Measurements from ENCODE around the gene NINJ2. TPM values are rescaled to one million over a fixed set of nuclear protein-coding genes. Genes with fewer than 3 reads are reported as not detected.

Gene NINJ2
- total RNA-seq, 1 experiment from 2014 or later, result 0.24 TPM

DNA sequence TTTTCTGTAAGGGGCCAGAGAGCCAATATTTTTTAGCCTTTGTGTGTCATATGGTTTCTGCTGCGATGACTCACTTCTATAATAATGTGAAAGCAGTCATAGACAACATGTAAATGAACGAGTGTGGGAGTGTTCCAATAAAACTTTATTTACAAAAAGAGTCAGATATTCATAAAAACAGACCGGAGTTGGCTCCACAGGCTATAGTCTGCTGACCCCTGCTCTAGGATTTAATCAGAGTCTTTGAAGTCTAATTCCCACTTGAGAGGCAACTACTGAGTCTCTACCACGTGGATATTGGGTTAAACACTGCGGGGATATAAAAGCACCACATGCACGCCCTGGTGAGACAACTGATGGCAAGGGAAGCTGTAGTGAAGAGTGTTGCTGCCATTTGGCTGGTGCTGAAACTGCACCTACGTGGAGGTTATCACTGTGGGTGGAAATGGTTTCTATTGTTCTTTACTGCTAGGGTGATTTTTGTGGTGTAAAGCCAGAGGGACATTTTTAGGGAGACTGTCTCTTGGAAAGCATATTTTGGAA is 3.6 kb upstream of the NINJ2 start:
- 0 out of 2 replicates have a peak, but pooled peaks cover under 1% of the 10 kb centered on the region for H3K27me3 Mint-ChIP-seq (ENCODE audit: low read depth)

More for the DNA sequence above, 3.6 kb upstream of the NINJ2 start:
- H3T11ph ChIP-seq (ENCODE audit: low read length), result no peak overlapping the region
- Mint-ChIP-seq H3K4me3 (no peak overlapping the region), H3K27ac (peak overlapping the region in 2 of 3 experiments; percentile 48 to 85; a peak in 3 of 7 replicates), H3K9me3 (no peaks in the 10 kb centered on the region), H3K4me1 (peaks cover 18 to 33% of the 10 kb centered on the region in 2 experiments), H3K36me3 (ENCODE audit: insufficient read depth in 1 of 3, low read depth in 3 of 3) (no peaks in the 10 kb centered on the region)
- H2BK5ac ChIP-seq (ENCODE audit: insufficient read length, low read length), result no peak overlapping the region
- H2AK5ac ChIP-seq (ENCODE audit: insufficient read length, low read length), result no peak overlapping the region
- TF ChIP-seq, protein P1, sequence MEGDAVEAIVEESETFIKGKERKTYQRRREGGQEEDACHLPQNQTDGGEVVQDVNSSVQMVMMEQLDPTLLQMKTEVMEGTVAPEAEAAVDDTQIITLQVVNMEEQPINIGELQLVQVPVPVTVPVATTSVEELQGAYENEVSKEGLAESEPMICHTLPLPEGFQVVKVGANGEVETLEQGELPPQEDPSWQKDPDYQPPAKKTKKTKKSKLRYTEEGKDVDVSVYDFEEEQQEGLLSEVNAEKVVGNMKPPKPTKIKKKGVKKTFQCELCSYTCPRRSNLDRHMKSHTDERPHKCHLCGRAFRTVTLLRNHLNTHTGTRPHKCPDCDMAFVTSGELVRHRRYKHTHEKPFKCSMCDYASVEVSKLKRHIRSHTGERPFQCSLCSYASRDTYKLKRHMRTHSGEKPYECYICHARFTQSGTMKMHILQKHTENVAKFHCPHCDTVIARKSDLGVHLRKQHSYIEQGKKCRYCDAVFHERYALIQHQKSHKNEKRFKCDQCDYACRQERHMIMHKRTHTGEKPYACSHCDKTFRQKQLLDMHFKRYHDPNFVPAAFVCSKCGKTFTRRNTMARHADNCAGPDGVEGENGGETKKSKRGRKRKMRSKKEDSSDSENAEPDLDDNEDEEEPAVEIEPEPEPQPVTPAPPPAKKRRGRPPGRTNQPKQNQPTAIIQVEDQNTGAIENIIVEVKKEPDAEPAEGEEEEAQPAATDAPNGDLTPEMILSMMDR (conservative IDR thresholded peaks at IDR 0.05), result no peak
- no peaks in the 10 kb centered on the region for H3K9me3 ChIP-seq (ENCODE audit: control insufficient read depth, low read depth, low read length)
- no peak overlapping the region for H2BK20ac ChIP-seq (ENCODE audit: low read depth, low read length, poor library complexity, severe bottlenecking)
- H2BK12ac ChIP-seq (ENCODE audit: insufficient read length, low read depth, low read length), result no peak overlapping the region
- H3K27me3 ChIP-seq (ENCODE audit: insufficient read depth, low read length), result no peaks in the 10 kb centered on the region
- H3K79me1 ChIP-seq (ENCODE audit: insufficient read depth, low read depth, low read length, poor library complexity, severe bottlenecking), result no peaks in the 10 kb centered on the region
- H3K27ac ChIP-seq (ENCODE audit: insufficient read length, low read depth, low read length), result no peak overlapping the region
- no peak overlapping the region for H3K14ac ChIP-seq (ENCODE audit: insufficient read depth, low read length)
- H3K9ac ChIP-seq (ENCODE audit: extremely low read depth, insufficient read length, low read length), result no peak overlapping the region
- H4K8ac ChIP-seq (replicated peaks; ENCODE audit: insufficient read length, low read depth, low read length), result no peak overlapping the region
- no peaks in the 10 kb centered on the region for H3K79me2 ChIP-seq (ENCODE audit: insufficient read depth, low read length)
- no peak overlapping the region for H2BK120ac ChIP-seq (ENCODE audit: low read depth, low read length, poor library complexity, severe bottlenecking)
- no peak for DNase-seq
- peaks cover 3% of the 10 kb centered on the region; the same call in 1 of the 2 replicates for H3K4me1 ChIP-seq (ENCODE audit: insufficient read depth, low read length)
- H4K91ac ChIP-seq (ENCODE audit: insufficient read length, low read depth, low read length), result no peak overlapping the region
- no peaks in the 10 kb centered on the region for H3K23me2 ChIP-seq (ENCODE audit: insufficient read length, low read depth, low read length, poor library complexity, severe bottlenecking)
- H2AFZ ChIP-seq (ENCODE audit: low read length), result no peak overlapping the region
- WGBS (ENCODE audit: extremely low coverage, insufficient read length, low lambda C conversion rate), result no CpG with 5 or more reads among the region's 7 CpGs
- H3K56ac ChIP-seq (ENCODE audit: insufficient read length, low read depth, low read length), result no peak overlapping the region
- H3K23ac ChIP-seq (ENCODE audit: insufficient read length, low read depth, low read length), result no peak overlapping the region
- no peak overlapping the region for H2BK15ac ChIP-seq (ENCODE audit: low read depth, low read length)
- H3K18ac ChIP-seq (ENCODE audit: insufficient read length, low read depth, low read length), result no peak overlapping the region
- H4K20me1 ChIP-seq (ENCODE audit: control insufficient read depth, insufficient read depth, insufficient read length), result no peaks in the 10 kb centered on the region
- no peak overlapping the region for H3K4me2 ChIP-seq (ENCODE audit: insufficient read depth, insufficient read length, low read length)
- H4K5ac ChIP-seq (ENCODE audit: insufficient read length, low read depth, low read length), result no peak overlapping the region
- H3K4ac ChIP-seq (ENCODE audit: low read depth, low read length), result no peak overlapping the region

Data from H9 (cell line).